GM18499 (cell line): Measurements from ENCODE around the gene RAB4A.
"Not testable (repeated sequence)": the region's sequence is repeated elsewhere in the genome, so short reads cannot be mapped to it uniquely, and the experiment has no call there.

ENCODE experiments used
- ATAC-seq: cut with Tn5 transposase; IDR thresholded peaks from one replicate; pipeline ENCODE4 v1.9.1; 2021; ENCODE audit warnings: moderate number of reproducible peaks; ENCODE audit not compliant: insufficient read depth, unreplicated experiment

Gene RAB4A

DNA sequence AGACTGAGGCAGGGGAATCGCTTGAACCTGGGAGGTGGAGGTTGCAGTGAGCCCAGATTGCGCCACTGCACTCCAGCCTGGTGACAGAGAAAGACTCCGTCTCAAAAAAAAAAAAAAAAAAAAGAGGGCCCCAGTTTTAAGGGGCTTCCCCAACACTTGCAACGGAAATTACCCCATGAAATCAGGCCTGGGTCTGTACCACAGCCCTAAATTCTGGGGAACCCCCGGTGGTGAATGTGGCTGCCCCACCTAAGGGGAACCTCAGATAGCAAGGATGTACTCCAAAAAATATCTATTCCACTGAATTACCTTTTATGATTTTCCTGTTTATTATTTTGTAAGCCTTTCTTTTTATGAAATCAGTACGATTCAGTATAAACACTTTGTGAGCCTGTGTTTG, 56.9 kb downstream of the RAB4A start:
- ATAC-seq, result not testable (repeated sequence)

DNA sequence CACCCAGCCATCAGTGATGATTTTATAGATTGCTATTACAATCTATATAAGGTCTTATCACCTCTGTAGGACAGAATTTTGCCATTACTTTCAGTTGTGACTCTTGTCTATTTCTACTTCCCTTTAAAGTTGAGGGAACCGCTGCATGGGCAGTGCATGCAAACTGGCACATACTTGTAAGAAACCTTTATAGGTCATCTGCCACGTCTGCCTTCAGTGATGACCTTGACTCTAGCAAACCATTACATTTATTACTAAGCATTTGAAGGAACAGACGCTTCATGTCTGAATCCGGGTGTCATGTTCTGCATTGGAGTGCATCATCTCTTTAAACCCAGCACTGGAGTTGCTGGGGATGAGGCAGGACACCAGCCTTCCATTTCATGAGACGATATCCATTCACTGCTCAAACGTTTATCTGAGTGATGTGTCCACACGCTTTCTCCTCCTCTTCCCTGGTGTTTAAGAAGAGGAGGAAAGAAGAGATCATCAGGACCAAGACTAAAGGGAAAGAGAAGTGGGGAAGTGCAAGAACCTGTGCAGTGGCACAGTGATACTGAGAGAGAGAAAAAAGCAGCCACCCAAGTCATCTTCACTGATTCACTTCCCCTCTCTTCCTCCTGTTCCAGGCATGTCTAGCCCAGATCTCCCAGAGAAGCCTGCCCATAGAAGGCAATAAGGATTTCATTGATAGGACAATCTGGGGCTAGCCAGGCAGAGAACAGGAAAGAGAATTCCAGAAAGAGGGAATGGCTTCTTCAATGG, 57.9 kb downstream of the RAB4A start:
- no peak for ATAC-seq

DNA sequence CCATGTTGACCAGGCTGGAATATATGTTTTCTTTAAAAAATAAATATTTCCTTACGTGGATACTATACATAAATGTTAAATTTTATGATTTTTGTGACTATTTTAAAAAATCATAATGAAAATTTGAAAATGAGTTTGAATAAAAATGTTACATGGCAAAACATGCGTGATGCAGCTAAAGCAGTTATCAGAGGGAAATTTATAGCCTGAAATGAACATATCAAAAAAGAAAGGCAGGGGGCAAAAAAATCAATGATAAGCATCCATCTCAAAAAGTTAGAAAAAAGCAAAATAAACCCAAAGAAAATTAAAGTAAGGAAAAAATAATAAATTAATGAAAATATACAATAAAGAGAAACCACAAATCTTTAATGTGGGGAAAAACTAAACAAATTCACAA, 63.4 kb downstream of the RAB4A start:
- no peak for ATAC-seq

DNA sequence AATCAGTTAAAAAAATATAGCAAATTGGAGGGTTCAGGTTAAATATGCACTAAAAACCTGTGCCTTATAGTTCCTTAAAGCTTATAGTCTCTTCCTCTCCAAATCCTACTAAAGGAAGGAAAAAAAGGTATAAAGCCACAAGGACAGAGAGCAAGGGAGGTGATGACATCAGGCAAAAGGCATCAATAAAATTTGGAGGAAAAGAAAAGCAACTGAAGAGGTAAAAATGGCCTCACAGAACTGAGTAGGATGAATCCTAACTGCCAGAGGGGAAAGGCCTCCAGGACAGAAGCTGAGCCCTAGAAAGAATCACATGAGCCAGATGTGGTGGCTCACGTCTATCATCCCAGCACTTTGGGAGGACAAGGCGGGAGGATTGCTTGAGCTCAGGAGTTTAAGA, 63.8 kb downstream of the RAB4A start:
- no peak for ATAC-seq

DNA sequence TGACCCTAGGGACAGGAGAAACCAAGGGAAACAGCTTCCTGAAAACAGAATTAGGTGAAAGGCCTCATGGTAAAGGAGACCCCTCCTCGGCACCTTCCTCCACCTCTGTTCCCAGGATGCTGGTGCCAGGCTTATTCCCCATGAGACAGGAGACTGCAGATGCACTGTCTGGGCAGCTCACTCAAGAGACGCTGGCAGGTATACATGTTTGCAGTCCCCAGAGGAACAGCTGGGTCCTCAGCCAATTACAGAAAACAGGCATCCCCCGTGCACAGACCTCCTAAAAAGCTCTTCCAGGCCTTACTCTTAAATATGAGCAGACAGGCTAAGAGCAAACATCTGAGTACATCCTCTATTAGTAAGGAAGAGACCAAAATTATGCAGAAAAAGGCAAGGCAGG, 65.4 kb downstream of the RAB4A start:
- ATAC-seq, result no peak

DNA sequence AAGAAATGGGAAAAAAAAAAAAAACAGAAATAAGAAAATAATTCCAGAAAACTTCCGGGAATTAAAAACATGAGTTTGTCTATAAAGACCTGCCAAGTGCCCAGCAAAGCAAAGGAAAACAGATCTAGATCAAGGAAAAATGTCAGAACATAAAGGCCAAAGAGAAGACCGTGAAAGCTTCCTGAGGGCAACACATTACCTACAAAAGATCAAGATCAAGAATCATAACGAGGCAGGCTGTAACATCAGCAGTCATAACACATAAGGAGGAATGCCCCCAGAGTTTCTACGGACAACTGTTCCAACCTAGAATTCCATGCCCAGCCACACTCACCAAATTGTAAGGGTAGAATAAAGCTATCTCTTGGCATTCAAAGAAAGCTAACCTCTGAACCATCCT, 68.2 kb downstream of the RAB4A start:
- ATAC-seq, result no peak

DNA sequence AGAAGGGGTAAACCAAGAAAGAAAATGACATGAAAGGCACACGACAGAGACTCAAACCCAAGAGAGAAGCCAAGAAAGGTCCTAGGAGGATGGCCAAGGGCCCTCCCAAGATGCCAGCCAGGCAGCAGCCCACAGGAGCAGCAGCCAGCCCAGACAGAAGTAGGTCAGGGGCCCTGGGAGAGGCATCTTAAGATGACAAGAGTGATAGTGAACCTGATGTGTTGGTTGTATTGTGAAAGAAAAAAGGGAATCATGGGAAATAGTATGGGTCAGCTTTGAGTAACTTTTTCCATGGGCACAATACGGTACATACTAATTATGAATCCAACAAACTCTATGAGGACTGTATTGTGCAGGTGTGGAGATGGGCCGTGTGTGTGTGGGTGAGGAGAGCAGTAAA, 68.6 kb downstream of the RAB4A start:
- no peak for ATAC-seq

DNA sequence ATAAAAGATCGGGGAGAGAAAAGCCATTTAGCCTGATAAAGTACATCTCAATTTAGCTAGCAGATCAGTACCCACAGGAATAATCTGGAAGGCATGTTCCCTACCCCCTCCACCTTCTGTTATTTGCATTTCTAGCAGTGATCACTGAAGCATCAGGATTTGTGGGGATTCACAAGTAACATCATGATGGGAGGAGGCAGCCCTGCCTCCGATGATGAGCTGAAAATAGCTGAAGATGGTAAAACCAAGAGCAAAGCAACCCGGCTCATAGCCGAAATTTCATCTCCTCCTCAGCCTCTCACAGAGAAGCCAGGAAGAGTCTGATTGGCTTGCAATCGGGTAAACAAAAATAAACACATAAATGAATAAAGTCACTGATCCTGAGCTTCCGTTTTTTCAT, 69.6 kb downstream of the RAB4A start:
- no peak for ATAC-seq

DNA sequence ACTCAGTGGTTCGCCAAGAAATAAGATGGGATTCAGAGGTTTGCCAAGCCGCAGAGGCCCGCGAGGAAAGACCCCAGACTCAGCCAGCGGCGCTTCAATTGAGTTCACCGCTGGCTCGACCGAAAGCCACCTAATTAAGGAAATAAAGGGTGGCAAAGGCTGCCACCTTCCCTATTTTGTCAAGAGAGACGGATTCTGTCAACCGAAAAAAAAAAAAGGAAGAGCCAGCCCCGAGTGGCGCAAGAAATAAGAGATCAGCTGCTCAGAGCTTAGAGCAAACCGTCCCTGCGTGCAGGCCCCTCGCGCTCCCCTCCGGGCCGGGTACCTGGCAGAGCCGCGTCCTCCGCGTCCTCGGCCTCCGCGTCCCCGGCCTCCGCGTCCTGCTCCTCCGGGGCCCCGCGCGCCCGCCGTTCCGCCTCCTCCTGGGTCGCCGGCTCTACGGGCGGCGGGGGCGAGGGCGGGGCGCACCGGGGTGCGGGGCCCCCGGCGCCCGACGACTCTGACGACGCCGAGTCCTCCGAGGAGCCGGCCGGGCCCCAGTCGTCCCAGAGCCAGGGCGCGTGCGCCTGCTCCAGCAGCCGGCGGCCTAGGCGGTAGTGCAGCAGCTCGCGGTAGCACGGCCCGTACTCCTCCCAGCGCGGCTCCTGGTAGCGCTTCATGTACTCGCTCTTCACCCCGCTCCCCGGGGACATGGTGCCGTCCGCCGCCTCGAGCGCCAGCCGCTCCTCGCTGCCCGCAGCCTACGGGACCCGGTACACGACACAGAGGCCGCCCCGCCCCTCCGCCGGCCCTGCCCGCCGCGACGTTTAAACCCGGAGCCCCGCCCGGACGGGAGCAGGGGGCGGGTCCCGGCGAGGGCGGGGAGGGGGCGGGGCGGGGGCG, 71.1 kb downstream of the RAB4A start:
- peak; percentile 36 for ATAC-seq

DNA sequence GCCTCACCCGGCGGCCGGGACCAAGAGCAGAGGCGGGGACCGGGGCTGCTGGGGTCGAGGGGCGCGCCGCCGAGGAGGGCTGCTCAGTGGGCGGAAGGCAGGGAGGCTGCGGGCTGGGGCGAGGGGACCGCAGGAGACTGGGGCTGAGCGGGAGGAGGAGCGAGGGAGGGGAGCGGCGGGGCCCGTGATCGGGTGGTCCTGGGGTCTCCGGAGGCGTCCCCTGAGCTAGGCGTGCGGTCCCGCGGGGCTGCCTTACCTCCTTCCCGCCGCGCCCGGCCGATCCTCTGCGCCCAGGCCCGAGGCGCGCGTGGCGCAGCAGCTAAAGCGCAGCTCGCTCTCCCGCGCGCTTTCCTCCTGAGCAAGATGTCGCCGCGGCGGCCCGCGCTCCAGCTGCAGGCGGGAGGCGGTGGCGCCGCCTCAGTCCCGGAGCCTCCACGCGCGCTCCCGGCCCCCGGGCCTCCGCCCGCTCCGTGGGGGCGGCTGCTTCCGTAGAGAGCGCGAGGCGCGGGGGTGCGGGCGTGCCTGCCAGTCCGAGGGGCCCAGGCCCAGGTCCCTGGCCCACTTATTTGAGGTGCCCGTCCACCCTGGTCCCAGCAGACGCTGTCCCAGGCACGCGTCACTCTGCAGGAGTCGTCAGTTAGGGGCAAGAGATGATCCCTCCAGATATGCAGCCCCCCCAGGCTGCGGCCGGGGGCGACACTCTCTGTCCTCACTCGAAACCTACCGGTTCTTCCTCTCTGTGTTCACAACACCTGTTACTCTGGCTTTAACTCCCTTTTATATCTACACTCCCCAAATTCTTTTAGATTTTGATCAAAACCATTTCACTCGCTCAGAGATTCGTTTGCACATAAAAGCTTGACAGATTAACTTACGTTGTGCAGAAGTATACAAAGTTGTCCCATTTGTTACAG, 72.0 kb downstream of the RAB4A start, which contains the start of gene CCSAP:
TSS of gene CCSAP (minus strand) at position 392 of the 914 bp plus-strand sequence. CDS start 582 bp downstream, outside the sequence.
- peak; percentile 16 for ATAC-seq

DNA sequence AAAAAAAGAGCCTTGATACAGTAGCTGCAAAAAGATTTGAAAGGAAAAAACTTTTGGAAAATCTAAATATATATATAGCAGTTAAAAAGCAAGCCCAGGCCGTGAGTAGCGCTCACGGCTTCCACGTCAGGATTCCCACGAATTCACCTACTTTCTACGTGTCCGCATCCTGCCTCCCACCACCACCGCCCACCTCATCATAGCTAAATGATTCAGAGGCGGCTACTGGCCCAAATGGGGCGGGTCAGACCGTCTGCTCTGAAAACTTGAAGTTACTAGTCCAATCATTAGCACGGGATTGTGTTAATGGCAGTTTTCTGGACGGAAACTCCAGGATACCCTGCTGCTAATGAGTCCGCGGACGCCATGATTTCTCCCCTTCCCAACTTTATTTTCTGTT, 73.2 kb downstream of the RAB4A start:
- no peak for ATAC-seq

DNA sequence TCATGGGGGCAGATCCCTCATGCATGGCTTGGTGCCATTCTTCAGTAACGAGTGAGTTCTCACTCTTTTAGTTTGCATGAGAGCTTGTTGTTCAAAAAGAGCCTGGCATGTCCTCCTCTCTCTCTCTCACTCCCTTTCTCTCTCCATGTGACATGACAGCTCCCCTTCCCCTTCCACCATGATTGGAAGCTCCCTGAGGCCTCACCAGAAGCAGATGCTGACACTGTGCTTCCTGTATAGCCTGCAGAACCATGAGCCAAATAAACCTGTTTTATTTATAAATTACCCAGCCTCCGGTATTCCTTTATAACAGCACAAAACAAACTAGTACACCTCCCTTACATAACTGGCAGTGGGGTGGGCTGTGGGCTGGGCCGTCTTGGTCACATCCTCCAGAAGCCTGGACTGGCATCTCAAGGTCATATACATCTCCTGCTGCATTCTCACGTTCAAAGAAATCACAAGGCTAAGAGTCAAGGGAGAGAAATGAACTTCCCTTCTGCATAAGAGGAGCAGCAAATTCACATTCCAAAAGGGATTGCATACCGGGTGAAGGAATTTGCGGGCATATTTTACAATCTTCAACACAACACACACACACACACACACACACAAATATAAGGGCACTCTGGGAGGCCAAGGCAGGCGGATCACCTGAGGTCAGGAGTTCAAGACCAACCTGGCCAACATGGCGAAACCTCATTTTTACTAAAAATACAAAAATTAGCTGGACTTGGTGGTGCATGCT, 74.2 kb downstream of the RAB4A start:
- ATAC-seq, result no peak

DNA sequence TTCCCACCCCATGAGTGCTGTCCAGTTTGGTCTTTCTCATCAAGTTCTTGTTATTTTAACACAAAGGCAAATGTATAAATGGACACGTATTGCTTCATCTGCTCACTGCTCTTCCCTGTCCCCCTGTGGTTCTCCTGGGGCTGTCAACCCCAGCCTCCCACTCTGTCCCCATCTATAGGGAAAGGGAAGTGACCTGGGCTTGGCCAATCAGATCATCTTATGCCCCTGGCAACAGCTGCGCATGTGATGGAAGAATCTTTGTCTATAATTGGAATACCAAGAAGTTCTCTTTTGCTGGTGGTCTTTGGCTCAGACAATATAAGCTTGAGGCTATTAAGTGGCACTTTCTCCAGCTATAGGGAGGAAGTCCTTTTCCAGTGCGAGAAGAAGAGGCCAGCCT, 76.6 kb downstream of the RAB4A start:
- no peak for ATAC-seq

DNA sequence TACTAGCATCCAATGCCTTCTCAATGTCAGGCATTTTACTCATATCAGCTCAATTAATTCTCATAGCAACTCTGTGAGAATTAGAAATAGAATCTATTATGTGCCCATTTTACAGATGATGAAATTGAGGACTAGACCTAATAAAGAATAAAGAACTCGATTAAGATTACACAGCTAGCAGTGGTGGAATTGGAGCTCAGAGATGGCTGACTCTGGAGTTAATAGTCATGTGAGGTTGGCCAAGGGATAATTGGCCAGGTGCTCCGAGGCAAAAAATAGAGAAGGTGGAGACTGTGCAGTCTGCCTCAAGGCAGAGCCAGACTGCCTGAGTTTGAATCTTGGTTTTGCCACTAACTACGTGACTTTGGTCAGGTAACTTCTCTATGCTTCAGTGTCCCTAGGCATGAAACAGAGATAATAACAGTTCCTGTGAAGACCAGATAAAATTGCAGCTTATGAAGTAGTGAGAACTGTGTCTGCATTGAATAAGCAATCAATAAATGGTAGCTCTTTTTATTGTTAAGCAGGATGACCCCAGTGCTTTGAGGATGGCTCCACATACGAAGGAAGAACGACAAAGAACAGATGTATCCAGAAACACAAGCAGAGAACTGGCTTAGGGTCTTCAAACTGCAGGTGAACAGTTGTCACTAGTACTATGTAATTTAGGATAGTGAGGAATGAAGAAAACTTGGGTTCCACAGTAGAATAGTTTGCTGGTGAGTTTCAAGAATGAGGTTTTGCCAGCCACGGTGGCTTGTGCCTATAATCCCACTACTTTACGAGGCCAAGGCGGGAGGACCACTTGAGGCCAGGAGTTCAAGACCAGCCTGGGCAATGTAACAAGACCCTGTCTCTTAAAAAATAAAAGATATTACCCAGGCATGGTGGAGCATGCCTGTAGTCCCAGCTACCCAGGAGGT, 78.8 kb downstream of the RAB4A start:
- ATAC-seq, result no peak

DNA sequence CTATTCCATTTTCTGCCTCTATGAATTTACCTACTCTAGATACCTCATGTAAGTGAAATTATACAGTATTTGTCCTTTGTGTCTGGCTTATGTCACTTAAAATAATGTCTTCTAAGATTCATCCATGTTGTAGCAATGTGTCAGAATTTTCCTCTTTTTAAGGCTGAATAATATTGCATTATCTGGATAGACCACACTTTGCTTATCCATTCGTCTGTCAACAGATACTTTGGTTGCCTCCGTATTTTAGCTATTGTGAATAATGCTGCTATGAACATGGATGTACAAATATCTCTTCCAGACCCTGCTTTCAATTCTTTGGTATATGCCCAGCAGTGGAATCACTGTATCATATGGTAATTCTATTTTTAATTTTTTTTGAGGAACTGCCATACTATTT, 82.1 kb downstream of the RAB4A start:
- no peak for ATAC-seq

DNA sequence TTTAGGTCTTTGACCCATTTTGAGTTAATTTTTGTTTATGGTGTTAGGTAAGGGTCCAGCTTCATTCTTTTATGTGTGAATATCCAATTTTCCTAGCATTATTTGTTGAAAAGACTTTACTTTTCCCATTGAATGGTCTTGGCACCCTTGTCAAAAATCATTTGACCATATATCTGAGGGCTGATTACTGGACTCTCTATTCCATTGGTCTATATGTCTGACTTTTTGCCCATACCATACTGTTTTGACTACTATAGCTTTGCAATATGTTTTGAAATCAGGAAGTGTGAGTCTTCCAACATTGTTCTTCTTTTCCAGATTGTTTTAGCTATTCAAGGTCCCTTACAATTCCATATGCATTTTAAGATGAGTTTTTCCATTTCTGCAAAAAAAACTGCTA, 83.3 kb downstream of the RAB4A start:
- ATAC-seq, result no peak
